Measurements from ENCODE around the gene PKIB. TPM values are rescaled to one million over a fixed set of nuclear protein-coding genes. Genes with fewer than 3 reads are reported as not detected.

Gene PKIB
- total RNA-seq, 1 experiment from 2014 or later: 28.0 TPM

DNA sequence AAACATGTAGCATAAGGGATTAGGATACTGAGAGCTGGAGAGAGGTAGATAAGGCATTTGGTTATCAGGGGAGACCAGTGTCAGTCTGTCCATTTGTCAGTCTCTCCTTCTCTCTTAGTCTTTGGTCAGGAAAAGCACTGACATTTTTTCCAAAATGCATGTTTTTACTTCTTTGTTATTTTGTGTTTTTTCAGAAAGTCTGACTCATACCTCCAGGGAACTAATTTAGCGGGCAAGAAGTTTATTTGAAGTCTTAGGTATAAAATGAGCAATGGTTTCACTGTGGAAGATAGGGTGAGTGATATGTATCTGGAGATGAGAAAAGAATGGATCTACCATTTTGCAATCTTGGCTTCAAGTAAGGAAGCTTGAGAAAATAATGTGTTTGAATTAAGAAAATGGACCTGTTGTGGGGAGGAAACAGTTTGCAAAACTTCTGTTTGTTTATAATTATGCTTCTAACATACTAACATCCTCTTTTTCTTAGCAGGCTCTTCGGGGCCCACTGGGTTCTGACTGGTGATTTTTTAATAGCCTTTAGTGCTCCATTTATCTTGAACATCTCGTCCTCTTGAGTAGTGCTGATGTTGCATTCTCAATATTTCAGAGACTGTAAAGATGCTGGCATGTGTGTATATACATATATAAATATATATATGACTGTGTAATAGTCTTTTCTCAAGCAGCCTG lies 102.4 kb downstream of the PKIB start:
- peak overlapping the region; percentile 37; the same call in 1 of the 2 replicates for H3K4me3 ChIP-seq (ENCODE audit: low read length)
- H3K79me2 ChIP-seq (ENCODE audit: low read length): no peaks in the 10 kb centered on the region
- no peaks in the 10 kb centered on the region for H4K20me1 ChIP-seq (ENCODE audit: low read length)
- H3K9ac ChIP-seq (ENCODE audit: low read length): no peak overlapping the region; the same call in 1 of the 2 replicates
- TF ChIP-seq EZH2phosphoT487 (IDR thresholded peaks at IDR 0.05; ENCODE audit: borderline replicate concordance, low read length) (no peak), EZH2 (IDR thresholded peaks at IDR 0.05; ENCODE audit: low read length, unreplicated experiment) (no peak), CTCF (conservative IDR thresholded peaks at IDR 0.05; ENCODE audit: low read depth, low read length) (no peak)
- no peaks in the 10 kb centered on the region for H3K36me3 ChIP-seq (ENCODE audit: low read depth, low read length)
- DNase-seq (peak; percentile 23), ATAC-seq (peak; percentile 31; the same call in 1 of the 2 replicates)
- H3K4me2 ChIP-seq (ENCODE audit: low read length): peak overlapping the region; percentile 62
- no peaks in the 10 kb centered on the region for H3K9me2 ChIP-seq (replicated peaks; ENCODE audit: low read length)
- peak overlapping the region; percentile 67 for H3K27ac ChIP-seq (ENCODE audit: low read length)
- H3F3A ChIP-seq (ENCODE audit: low read length, unreplicated experiment): no peaks in the 10 kb centered on the region
- ChIA-PET CTCF (no interaction called here), POLR2A (ENCODE audit: unreplicated experiment) (no interaction called here)
- no TSS peak for BruUV-seq (replicated peaks)
- H2AFZ ChIP-seq (ENCODE audit: low read length): peak overlapping the region; percentile 33; the same call in 1 of the 2 replicates
- H3K27me3 ChIP-seq (ENCODE audit: low read length): no peaks in the 10 kb centered on the region
- peaks cover 19% of the 10 kb centered on the region for H3K4me1 ChIP-seq (ENCODE audit: insufficient read depth, low read length)
- no peaks in the 10 kb centered on the region for H3K9me3 ChIP-seq (ENCODE audit: low read length)
- intact Hi-C loops (cut with micrococcal nuclease): loop anchor here (5.0 kb wide), 1 partner anchor 100 kb away; the partner anchor contains the start of gene PKIB

DNA sequence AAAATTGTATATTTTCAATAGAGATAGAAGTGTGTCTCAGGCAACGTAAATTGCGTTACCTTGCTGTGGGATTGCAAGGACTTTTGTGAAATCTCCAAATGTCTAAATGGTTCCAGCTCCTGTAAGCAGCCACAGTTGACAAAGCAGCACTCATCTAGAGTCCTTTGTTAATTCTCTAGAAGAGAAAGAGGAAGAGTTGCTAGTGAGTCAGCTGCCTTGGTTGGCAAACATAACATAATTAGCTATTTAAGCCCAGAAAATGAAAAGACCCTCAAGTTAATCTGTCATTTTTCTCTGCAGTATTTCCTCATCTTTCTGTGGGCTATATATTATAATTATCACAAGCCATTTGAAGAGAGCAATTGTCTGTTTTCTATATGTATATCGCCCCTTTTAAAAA lies 102.9 kb downstream of the PKIB start:
- DNase-seq (no peak), ATAC-seq (no peak)
- H3K27ac ChIP-seq (ENCODE audit: low read length): peak overlapping the region; percentile 67
- peak overlapping the region; percentile 62; the same call in 1 of the 2 replicates for H3K4me2 ChIP-seq (ENCODE audit: low read length)
- H3F3A ChIP-seq (ENCODE audit: low read length, unreplicated experiment): no peaks in the 10 kb centered on the region
- TF ChIP-seq EZH2phosphoT487 (IDR thresholded peaks at IDR 0.05; ENCODE audit: borderline replicate concordance, low read length): no peak
- no peak for TF ChIP-seq EZH2 (IDR thresholded peaks at IDR 0.05; ENCODE audit: low read length, unreplicated experiment)
- no peak for TF ChIP-seq CTCF (conservative IDR thresholded peaks at IDR 0.05; ENCODE audit: low read depth, low read length)
- ChIA-PET CTCF (no interaction called here), POLR2A (ENCODE audit: unreplicated experiment) (no interaction called here)
- H3K27me3 ChIP-seq (ENCODE audit: low read length): no peaks in the 10 kb centered on the region
- H3K4me1 ChIP-seq (ENCODE audit: insufficient read depth, low read length): peaks cover 19% of the 10 kb centered on the region
- no TSS peak for BruUV-seq (replicated peaks)
- H4K20me1 ChIP-seq (ENCODE audit: low read length): no peaks in the 10 kb centered on the region
- no peaks in the 10 kb centered on the region for H3K9me3 ChIP-seq (ENCODE audit: low read length)
- H3K9me2 ChIP-seq (replicated peaks; ENCODE audit: low read length): no peaks in the 10 kb centered on the region
- H3K9ac ChIP-seq (ENCODE audit: low read length): no peak overlapping the region
- no peaks in the 10 kb centered on the region for H3K36me3 ChIP-seq (ENCODE audit: low read depth, low read length)
- no peak overlapping the region for H2AFZ ChIP-seq (ENCODE audit: low read length)
- no peaks in the 10 kb centered on the region for H3K79me2 ChIP-seq (ENCODE audit: low read length)
- intact Hi-C loops (cut with micrococcal nuclease): loop anchor here (5.0 kb wide), 1 partner anchor 101 kb away; the partner anchor contains the start of gene PKIB
- H3K4me3 ChIP-seq (ENCODE audit: low read length): no peak overlapping the region

DNA sequence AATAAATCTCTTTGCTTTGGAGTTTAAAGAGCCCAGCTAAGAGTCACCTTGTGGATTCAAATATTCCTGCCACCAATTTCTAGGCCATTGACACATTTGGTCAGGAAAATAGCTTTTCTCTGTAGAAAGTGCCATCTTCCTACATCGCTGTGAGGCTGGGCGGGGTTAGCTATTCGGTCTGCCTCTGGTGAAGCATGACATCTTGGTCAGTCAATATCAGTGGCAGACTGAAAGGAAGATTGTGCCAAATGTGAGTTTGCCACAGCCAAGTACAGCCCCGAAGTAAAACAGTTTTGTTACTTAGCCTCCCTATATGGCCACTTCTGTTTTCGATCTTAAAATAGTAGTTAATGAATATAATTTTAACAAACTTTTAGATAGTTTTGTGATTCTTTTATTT lies 103.9 kb downstream of the PKIB start:
- no peak overlapping the region for H3K27ac ChIP-seq (ENCODE audit: low read length)
- TF ChIP-seq CTCF (conservative IDR thresholded peaks at IDR 0.05; ENCODE audit: low read depth, low read length) (no peak), EZH2phosphoT487 (IDR thresholded peaks at IDR 0.05; ENCODE audit: borderline replicate concordance, low read length) (no peak), EZH2 (IDR thresholded peaks at IDR 0.05; ENCODE audit: low read length, unreplicated experiment) (no peak)
- ChIA-PET POLR2A (ENCODE audit: unreplicated experiment) (no interaction called here), CTCF (no interaction called here)
- no peaks in the 10 kb centered on the region for H4K20me1 ChIP-seq (ENCODE audit: low read length)
- no peaks in the 10 kb centered on the region for H3K79me2 ChIP-seq (ENCODE audit: low read length)
- no peaks in the 10 kb centered on the region for H3K27me3 ChIP-seq (ENCODE audit: low read length)
- H3F3A ChIP-seq (ENCODE audit: low read length, unreplicated experiment): no peaks in the 10 kb centered on the region
- H3K9ac ChIP-seq (ENCODE audit: low read length): no peak overlapping the region
- BruUV-seq (replicated peaks): no TSS peak
- no peak for ATAC-seq
- H3K4me3 ChIP-seq (ENCODE audit: low read length): no peak overlapping the region
- intact Hi-C loops (cut with micrococcal nuclease): loop anchor here (5.0 kb wide), 1 partner anchor 102 kb away; the partner anchor contains the start of gene PKIB
- H3K4me1 ChIP-seq (ENCODE audit: insufficient read depth, low read length): peaks cover 19% of the 10 kb centered on the region
- no peaks in the 10 kb centered on the region for H3K9me3 ChIP-seq (ENCODE audit: low read length)
- H3K4me2 ChIP-seq (ENCODE audit: low read length): no peak overlapping the region
- no peaks in the 10 kb centered on the region for H3K9me2 ChIP-seq (replicated peaks; ENCODE audit: low read length)
- H2AFZ ChIP-seq (ENCODE audit: low read length): no peak overlapping the region
- H3K36me3 ChIP-seq (ENCODE audit: low read depth, low read length): no peaks in the 10 kb centered on the region
- no peak for DNase-seq
